IPS DF 19.7 (cell line): Measurements from ENCODE around the gene RPL5.
"Not testable (repeated sequence)": the region's sequence is repeated elsewhere in the genome, so short reads cannot be mapped to it uniquely, and the experiment has no call there.

Experiments
- DNase-seq: peaks from one replicate; pipeline ENCODE4 v3.0.0-alpha.2; 2013; ENCODE audit warnings: low read depth, low spot score

RPL5 gene

GRCh38 chr1:92831762-92832536 is at the start of gene RPL5:
Gene RPL5 (plus strand): TSS chr1:92832040. CDS start chr1:92832115, 75 bp downstream.
- DNase-seq = peak; percentile 86

GRCh38 chr1:92783550-92783949 is 48.3 kb upstream of the RPL5 start:
- not testable (repeated sequence) for DNase-seq

GRCh38 chr1:92784021-92784638 is 47.7 kb upstream of the RPL5 start:
- DNase-seq = no peak

GRCh38 chr1:92784639-92785500 is 47.0 kb upstream of the RPL5 start, which contains the start of gene EVI5:
Gene EVI5 (minus strand): TSS chr1:92785108. CDS start chr1:92736546, 48,562 bp downstream.
- DNase-seq = peak; percentile 94

GRCh38 chr1:92786111-92786901 is 45.5 kb upstream of the RPL5 start:
- no peak for DNase-seq

GRCh38 chr1:92790081-92790480 is 41.8 kb upstream of the RPL5 start:
- no peak for DNase-seq

GRCh38 chr1:92790867-92791266 is 41.0 kb upstream of the RPL5 start:
- DNase-seq = no peak

- DNase-seq = no peak
These were observed 40.3 kb upstream of the RPL5 start for GRCh38 chr1:92791487-92792066.

GRCh38 chr1:92792340-92792782 is 39.5 kb upstream of the RPL5 start:
- no peak for DNase-seq

- DNase-seq = no peak
These were observed 36.7 kb upstream of the RPL5 start for GRCh38 chr1:92795166-92795565.

- no peak for DNase-seq
These were observed 34.5 kb upstream of the RPL5 start for GRCh38 chr1:92797297-92797696.

- no peak for DNase-seq
These were observed 33.9 kb upstream of the RPL5 start for GRCh38 chr1:92797961-92798360.

- DNase-seq = no peak
These were observed 28.5 kb upstream of the RPL5 start for GRCh38 chr1:92803140-92803887.

GRCh38 chr1:92804721-92805201 is 27.1 kb upstream of the RPL5 start:
- DNase-seq = peak; percentile 65

- DNase-seq = no peak
These were observed 26.6 kb upstream of the RPL5 start for GRCh38 chr1:92805216-92805615.

- DNase-seq = no peak
These were observed 23.5 kb upstream of the RPL5 start for GRCh38 chr1:92808381-92808780.

- DNase-seq = no peak
These were observed 15.1 kb upstream of the RPL5 start for GRCh38 chr1:92816732-92817131.

GRCh38 chr1:92817137-92817697 is 14.6 kb upstream of the RPL5 start:
- DNase-seq = no peak

- no peak for DNase-seq
These were observed 13.7 kb upstream of the RPL5 start for GRCh38 chr1:92817986-92818764.
